H1 (cell line): ENCODE data around the gene HIVEP2. TPM values are rescaled to one million over a fixed set of nuclear protein-coding genes. Genes with fewer than 3 reads are reported as not detected.

Experiments used
- CTCF ChIA-PET: fragments of 300-600 bp; sonication (Branson Sonifier 250); formaldehyde crosslinking; loops from one replicate; lab custom pipeline; 2021; ENCODE audit not compliant: partially characterized antibody; lab: Charles Lee
- POLR2A ChIA-PET: fragments of 300-600 bp; sonication (Branson Sonifier 250); formaldehyde crosslinking; loops from one replicate; lab custom pipeline; 2021; ENCODE audit warnings: inconsistent platforms; ENCODE audit not compliant: partially characterized antibody; lab: Charles Lee
- DNase-seq, 2 experiments: peaks; one replicate each; pipeline versions ENCODE4 v3.0.0 to v3.0.0-alpha.2; 2010 to 2022; ENCODE audit warnings: low spot score in 2 of 2, low read depth in 1 of 2, mixed read lengths in 1 of 2
- FAIRE-seq: peaks from 2 replicates; lab custom pipeline; 2011; peaks lifted over from hg19 to GRCh38; lab: Jason Lieb, UNC
- H2AFZ ChIP-seq: 2 replicates; pipeline ENCODE4 v1.8.1; 2012; ENCODE audit warnings: low read length, inconsistent platforms
- H2AK5ac ChIP-seq: 2 replicates; pipeline ENCODE4 v1.6.1; 2013; ENCODE audit warnings: low read depth, low read length
- H2BK120ac ChIP-seq: replicated peaks from 2 replicates; pipeline ENCODE3; 2013; ENCODE audit warnings: low read depth, low read length, inconsistent platforms
- H2BK12ac ChIP-seq: 2 replicates; pipeline ENCODE4 v1.6.1; 2013; ENCODE audit warnings: low read depth, low read length
- H2BK15ac ChIP-seq: 2 replicates; pipeline ENCODE4 v1.6.1; 2013; ENCODE audit warnings: low read length
- H2BK20ac ChIP-seq: 2 replicates; pipeline ENCODE4 v1.6.1; 2013; ENCODE audit warnings: low read length
- H2BK5ac ChIP-seq: 2 replicates; pipeline ENCODE4 v1.6.1; 2013; ENCODE audit warnings: low read depth, low read length
- H3K14ac ChIP-seq: 2 replicates; pipeline ENCODE4 v1.6.1; 2013; ENCODE audit warnings: inconsistent platforms; ENCODE audit not compliant: insufficient read length
- H3K18ac ChIP-seq: 2 replicates; pipeline ENCODE4 v1.6.1; 2013; ENCODE audit warnings: low read length; ENCODE audit errors: extremely low read depth
- H3K23ac ChIP-seq: 2 replicates; pipeline ENCODE4 v1.6.1; 2013; ENCODE audit warnings: inconsistent platforms; ENCODE audit not compliant: insufficient read length
- H3K23me2 ChIP-seq: 2 replicates; pipeline ENCODE4 v1.6.1; 2013; ENCODE audit warnings: low read depth, low read length
- H3K27ac ChIP-seq: 2 replicates; pipeline ENCODE4 v1.6.1; 2011; ENCODE audit warnings: low read depth, low read length, inconsistent platforms
- H3K27me3 ChIP-seq, 4 experiments: replicated peaks in 1 of 4; 1 replicate in 1 of 4; 2 replicates in 3 of 4; pipeline versions ENCODE4 v1.6.1 to v1.8.1; 2011 to 2013; ENCODE audit warnings: low read length in 3 of 4, mild to moderate bottlenecking in 3 of 4, inconsistent platforms in 2 of 4, mixed read lengths in 2 of 4, moderate library complexity in 1 of 4; ENCODE audit not compliant: control insufficient read depth in 3 of 4, insufficient read depth in 3 of 4; ENCODE audit errors: extremely low read depth in 1 of 4
- H3K36me3 ChIP-seq, 4 experiments: 2 replicates each; pipeline versions ENCODE4 v1.6.1 to v1.8.1; 2011 to 2013; ENCODE audit warnings: mild to moderate bottlenecking in 4 of 4, low read length in 3 of 4, moderate library complexity in 2 of 4, control low read depth in 1 of 4, inconsistent platforms in 1 of 4; ENCODE audit not compliant: insufficient read depth in 4 of 4, control insufficient read depth in 2 of 4
- H3K4ac ChIP-seq: replicated peaks from 2 replicates; pipeline ENCODE3; 2013; ENCODE audit warnings: low read length, low read depth, mixed read lengths, inconsistent platforms; ENCODE audit not compliant: insufficient read length
- H3K4me1 ChIP-seq, 4 experiments: replicated peaks in 1 of 4; 1 replicate in 1 of 4; 2 replicates in 3 of 4; pipeline versions ENCODE4 v1.6.1 to v1.8.1; 2011 to 2013; ENCODE audit warnings: low read length in 3 of 4, inconsistent platforms in 2 of 4, mixed read lengths in 1 of 4; ENCODE audit not compliant: insufficient read depth in 4 of 4, control insufficient read depth in 3 of 4
- H3K4me2 ChIP-seq, 2 experiments: 2 replicates each; pipeline versions ENCODE4 v1.6.1 to v1.8.1; 2011 to 2013; ENCODE audit warnings: low read depth in 2 of 2, low read length in 2 of 2, control low read depth in 1 of 2, inconsistent platforms in 1 of 2, mild to moderate bottlenecking in 1 of 2; ENCODE audit not compliant: insufficient read depth in 1 of 2
- H3K4me3 ChIP-seq, 4 experiments: fragments of 200-600, 300-600 bp in 1 of 4; sonication (generic), shearing (Covaris generic), sonication (Bioruptor Twin) in 1 of 4; 2 replicates each; pipeline versions ENCODE4 v1.5.1 to v1.8.1; 2011 to 2016; ENCODE audit warnings: low read length in 4 of 4, low read depth in 3 of 4, control low read depth in 2 of 4, inconsistent platforms in 2 of 4, mild to moderate bottlenecking in 2 of 4, mixed read lengths in 1 of 4, moderate library complexity in 1 of 4; ENCODE audit not compliant: insufficient read depth in 2 of 4; ENCODE audit errors: extremely low read depth in 1 of 4
- H3K56ac ChIP-seq: replicated peaks from 2 replicates; pipeline ENCODE3; 2013; ENCODE audit warnings: low read depth, mild to moderate bottlenecking, mixed read lengths, low read length, inconsistent platforms; ENCODE audit not compliant: insufficient read length
- H3K79me1 ChIP-seq: 2 replicates; pipeline ENCODE4 v1.6.1; 2013; ENCODE audit warnings: low read depth, low read length, control low read depth
- H3K79me2 ChIP-seq, 2 experiments: 2 replicates each; pipeline versions ENCODE4 v1.6.1 to v1.8.1; 2012 to 2013; ENCODE audit warnings: low read length in 2 of 2, mild to moderate bottlenecking in 2 of 2, inconsistent platforms in 1 of 2; ENCODE audit not compliant: insufficient read depth in 2 of 2, control insufficient read depth in 1 of 2
- H3K9ac ChIP-seq, 4 experiments: replicated peaks in 1 of 4; 1 replicate in 1 of 4; 2 replicates in 3 of 4; pipeline versions ENCODE4 v1.6.1 to v1.8.1; 2011 to 2013; ENCODE audit warnings: low read depth in 3 of 4, low read length in 3 of 4, control low read depth in 2 of 4, mild to moderate bottlenecking in 2 of 4, moderate library complexity in 2 of 4, inconsistent platforms in 1 of 4; ENCODE audit errors: extremely low read depth in 1 of 4
- H3K9me3 ChIP-seq, 2 experiments: 2 replicates each; pipeline versions ENCODE4 v1.6.1 to v1.8.1; 2012 to 2013; ENCODE audit warnings: mild to moderate bottlenecking in 2 of 2, moderate library complexity in 2 of 2, control low read depth in 1 of 2, inconsistent platforms in 1 of 2, low read depth in 1 of 2, low read length in 1 of 2, mixed read lengths in 1 of 2; ENCODE audit not compliant: insufficient read depth in 2 of 2
- H4K20me1 ChIP-seq, 2 experiments: replicated peaks in 1 of 2; 2 replicates each; pipeline versions ENCODE3 to v1.8.1; 2011 to 2013; ENCODE audit warnings: inconsistent platforms in 2 of 2, low read length in 2 of 2, mild to moderate bottlenecking in 1 of 2; ENCODE audit not compliant: insufficient read depth in 2 of 2, control insufficient read depth in 1 of 2
- H4K5ac ChIP-seq: 2 replicates; pipeline ENCODE4 v1.6.1; 2013; ENCODE audit warnings: low read length, low read depth, mixed read lengths, inconsistent platforms; ENCODE audit not compliant: insufficient read length
- H4K8ac ChIP-seq: 2 replicates; pipeline ENCODE4 v1.8.0; 2013; ENCODE audit warnings: mild to moderate bottlenecking, moderate library complexity, low read length, inconsistent platforms; ENCODE audit not compliant: insufficient read depth; ENCODE audit errors: extremely low read depth
- H4K91ac ChIP-seq: replicated peaks from 2 replicates; pipeline ENCODE3; 2013; ENCODE audit warnings: low read length, mixed read lengths, inconsistent platforms; ENCODE audit not compliant: insufficient read length
- BACH1 ChIP-seq: IDR thresholded peaks from 2 replicates; pipeline ENCODE4 v1.6.1; 2012; ENCODE audit warnings: low read length, improper control_type of control experiment
- TCF12 ChIP-seq: IDR thresholded peaks from 2 replicates; pipeline ENCODE4 v1.6.1; 2011; ENCODE audit warnings: low read depth, mild to moderate bottlenecking, low read length
- WGBS, 2 experiments: shearing (Covaris generic) in 1 of 2; methylation state at CpG; one replicate each; pipeline versions ENCODE4 v1.1.6 to v1.1.7; 2013 to 2015; ENCODE audit warnings: low lambda C conversion rate in 2 of 2, mixed read lengths in 2 of 2, inconsistent platforms in 1 of 2, low coverage in 1 of 2, missing lambda C conversion rate in 1 of 2; ENCODE audit not compliant: insufficient replicate concordance in 2 of 2, insufficient coverage in 1 of 2, insufficient read length in 1 of 2; ENCODE audit errors: extremely low coverage in 1 of 2, missing lambda C conversion rate in 1 of 2; 5-methylcytosine and 5-hydroxymethylcytosine counted together
- polyA plus RNA-seq, 7 experiments: library from polyadenylated mRNA; depleted of rRNA in 3 of 7; stranded (reverse) in 5 of 7; unstranded in 2 of 7; fragments of >200 nt in 5 of 7; fragments of 200-250 nt in 2 of 7; gene quantifications; 1 replicate in 5 of 7; 2 replicates in 1 of 7; 4 replicates in 1 of 7; pipeline versions ENCODE4 v1.2.1 to v1.2.3, GENCODE V29; 2011 to 2013; ENCODE audit warnings: missing spikeins in 2 of 7, mixed read lengths in 2 of 7
- total RNA-seq: library from RNA; stranded (reverse); fragmentation: NEBNext Ultra II Directional; extraction: Animal tissue kit (Norgen Biotek cat#: 25700); gene quantifications from 2 replicates; pipeline ENCODE4 v1.2.1, GENCODE V29; 2021

The HIVEP2 gene
- total and polyA plus RNA-seq, 2 of the 8 experiments (the other 6 are each of a cell fraction or from before 2014, with no cell fraction given): 2.2 to 6.1 TPM

DNA sequence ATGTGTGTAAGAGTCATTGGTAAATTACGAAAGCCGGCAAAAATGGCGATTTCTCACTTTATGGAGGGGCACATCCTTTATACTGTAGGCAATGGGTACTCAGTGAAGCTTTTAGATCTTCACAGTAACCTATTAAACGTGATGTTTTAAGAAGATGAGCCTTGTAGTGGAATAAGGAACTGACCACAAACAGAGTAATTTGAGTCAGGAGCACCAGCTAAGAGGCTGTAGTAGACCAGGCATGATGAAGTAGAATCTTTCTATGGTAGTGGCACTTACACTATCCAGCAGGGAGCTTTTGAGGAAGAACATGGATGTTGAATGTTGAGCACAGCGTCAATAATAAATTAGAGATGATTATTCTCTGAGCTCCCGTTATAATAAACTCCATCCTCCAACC is 65.9 kb downstream of the HIVEP2 start:
- H3K36me3 ChIP-seq: no peaks in the 10 kb centered on the region
- H3K14ac ChIP-seq: no peak overlapping the region
- TF ChIP-seq TCF12 (no peak), BACH1 (no peak)
- TF ChIP-seq, all 59 proteins: peak for 0
- H2BK5ac ChIP-seq: no peak overlapping the region
- H3K56ac ChIP-seq: no peak overlapping the region
- H3K27me3 ChIP-seq: no peaks in the 10 kb centered on the region
- no peak overlapping the region for H3K18ac ChIP-seq
- H4K91ac ChIP-seq: no peak overlapping the region
- POLR2A ChIA-PET: no interaction called here
- no peak overlapping the region for H3K9ac ChIP-seq
- H3K4me1 ChIP-seq: peaks cover 0 to 6% (median 1%) of the 10 kb centered on the region in 4 experiments; a peak in 1 of 7 replicates
- no peak for FAIRE-seq
- H4K5ac ChIP-seq: no peak overlapping the region
- H2AFZ ChIP-seq: no peak overlapping the region
- H3K4me2 ChIP-seq: no peak overlapping the region
- 91% methylated on average over 6 of the region's 6 CpGs; no CpG with 5 or more reads in 1 of the 2 experiments for WGBS, 2 experiments
- H2AK5ac ChIP-seq: no peak overlapping the region
- no peak overlapping the region for H3K27ac ChIP-seq
- no peak overlapping the region for H2BK120ac ChIP-seq
- no peak overlapping the region for H3K4ac ChIP-seq
- no peaks in the 10 kb centered on the region; the same call in 1 of the 2 replicates for H3K79me1 ChIP-seq
- no peak overlapping the region for H2BK20ac ChIP-seq
- DNase-seq: no peak
- no peaks in the 10 kb centered on the region for H3K23me2 ChIP-seq
- H3K23ac ChIP-seq: no peak overlapping the region
- H3K9me3 ChIP-seq: no peaks in the 10 kb centered on the region
- H3K4me3 ChIP-seq: no peak overlapping the region
- no peaks in the 10 kb centered on the region for H4K20me1 ChIP-seq
- no peak overlapping the region for H4K8ac ChIP-seq
- no peak overlapping the region for H2BK12ac ChIP-seq
- CTCF ChIA-PET: interaction anchor here (0.5 kb wide), 1 partner anchor 16 kb away, joined by 3 read pairs; no protein-coding TSS in a partner anchor
- no peak overlapping the region for H2BK15ac ChIP-seq
- H3K79me2 ChIP-seq: no peaks in the 10 kb centered on the region; a peak in 1 of 4 replicates
